Endodermal cell (in vitro differentiated cells): ENCODE measurements around the gene TMEM31. TPM values are rescaled to one million over a fixed set of nuclear protein-coding genes. Genes with fewer than 3 reads are reported as not detected.
A peak's percentile ranks its signal among the peaks of the same experiment; 100 is the strongest.

ENCODE experiments used
- DNase-seq: peaks from one replicate; pipeline ENCODE4 v3.0.0-alpha.2; 2017
- H3K27ac ChIP-seq: 2 replicates; pipeline ENCODE4 v1.5.1; 2013; ENCODE audit warnings: mild to moderate bottlenecking, low read depth, low read length, moderate library complexity
- H3K27me3 ChIP-seq: 2 replicates; pipeline ENCODE4 v1.6.1; 2013; ENCODE audit warnings: mild to moderate bottlenecking, low read length, moderate library complexity; ENCODE audit not compliant: insufficient read depth, control insufficient read depth, poor library complexity, severe bottlenecking
- H3K36me3 ChIP-seq: 2 replicates; pipeline ENCODE4 v1.7.0; 2013; ENCODE audit warnings: mild to moderate bottlenecking, low read length, moderate library complexity; ENCODE audit not compliant: control insufficient read depth, insufficient read depth
- H3K4me1 ChIP-seq: one replicate; pipeline ENCODE4 v1.7.0; 2013; ENCODE audit warnings: low read length; ENCODE audit not compliant: control insufficient read depth, insufficient read depth
- H3K4me3 ChIP-seq: 2 replicates; pipeline ENCODE4 v1.5.1; 2013; ENCODE audit warnings: mild to moderate bottlenecking, low read length, moderate library complexity
- H3K9ac ChIP-seq: 2 replicates; pipeline ENCODE4 v1.6.1; 2013; ENCODE audit warnings: mild to moderate bottlenecking, low read length, moderate library complexity; ENCODE audit not compliant: poor library complexity, severe bottlenecking; ENCODE audit errors: extremely low read depth
- H3K9me3 ChIP-seq: 2 replicates; pipeline ENCODE4 v1.6.1; 2013; ENCODE audit warnings: mild to moderate bottlenecking, low read length, moderate library complexity; ENCODE audit not compliant: control insufficient read depth
- H3K27ac Mint-ChIP-seq: 2 replicates; pipeline ENCODE4 v1.8.0; 2020; ENCODE audit warnings: mixed read lengths
- H3K27me3 Mint-ChIP-seq: 2 replicates; pipeline ENCODE4 v1.8.0; 2021; ENCODE audit warnings: mild to moderate bottlenecking, mixed read lengths; ENCODE audit not compliant: insufficient read depth
- H3K36me3 Mint-ChIP-seq: 2 replicates; pipeline ENCODE4 v1.8.0; 2020; ENCODE audit warnings: low read depth, mixed read lengths
- H3K4me1 Mint-ChIP-seq: 2 replicates; pipeline ENCODE4 v1.8.0; 2020; ENCODE audit warnings: mixed read lengths
- H3K4me3 Mint-ChIP-seq: 2 replicates; pipeline ENCODE4 v1.8.0; 2020; ENCODE audit warnings: mild to moderate bottlenecking, moderate library complexity, mixed read lengths
- H3K9me3 Mint-ChIP-seq: 2 replicates; pipeline ENCODE4 v1.8.0; 2020; ENCODE audit warnings: mild to moderate bottlenecking, mixed read lengths
- CTCF ChIP-seq: fragments of 200-600 bp; sonication (generic); conservative IDR thresholded peaks from 2 replicates; pipeline ENCODE4 v1.5.0; 2021; ENCODE audit warnings: antibody characterized with exemption, mild to moderate bottlenecking
- WGBS, 2 experiments: methylation state at CpG; one replicate each; pipeline versions ENCODE4 v1.1.5 to v1.1.7; 2013; ENCODE audit warnings: missing lambda C conversion rate in 2 of 2, mixed read lengths in 1 of 2; ENCODE audit not compliant: insufficient coverage in 1 of 2, insufficient read length in 1 of 2; 5-methylcytosine and 5-hydroxymethylcytosine counted together
- total RNA-seq, 2 donors: library from RNA; stranded (reverse); fragmentation: NEBNext Ultra II Directional in 1 of 2; extraction: Animal tissue kit (Norgen Biotek cat#: 25700) in 1 of 2; gene quantifications; 2 replicates in 1 of 2; 3 replicates in 1 of 2; pipeline ENCODE4 v1.2.1, GENCODE V29; 2021

TMEM31 gene
- total RNA-seq, 2 donors from 2014 or later: 1.00 TPM; not detected in 1

GRCh38 chrX:103729015-103729414, 18.3 kb downstream of the TMEM31 start:
- Histone ChIP-seq H3K4me3 (no peak overlapping the region), H3K27ac (no peak overlapping the region), H3K36me3 (no peaks in the 10 kb centered on the region), H3K27me3 (peaks cover 13% of the 10 kb centered on the region), H3K4me1 (peaks cover 9% of the 10 kb centered on the region), H3K9ac (no peak overlapping the region), H3K9me3 (no peaks in the 10 kb centered on the region)
- DNase-seq: peak; percentile 70
- Mint-ChIP-seq H3K27ac (peak overlapping the region; percentile 77), H3K36me3 (no peaks in the 10 kb centered on the region), H3K27me3 (peaks cover 34% of the 10 kb centered on the region), H3K9me3 (no peaks in the 10 kb centered on the region), H3K4me1 (peaks cover 76% of the 10 kb centered on the region), H3K4me3 (peak overlapping the region; percentile 28)
- no peak for TF ChIP-seq CTCF
- WGBS, 2 experiments: 65 to 80% methylated on average over 3 to 5 of the region's 5 CpGs

- peaks cover 23% of the 10 kb centered on the region for H3K27me3 Mint-ChIP-seq
- H3K4me3 ChIP-seq: no peak overlapping the region
- H3K4me3 Mint-ChIP-seq: no peak overlapping the region
- peak overlapping the region; percentile 92 for H3K27ac Mint-ChIP-seq
- H3K4me1 ChIP-seq: peaks cover 14% of the 10 kb centered on the region
- no peaks in the 10 kb centered on the region for H3K36me3 ChIP-seq
- no peaks in the 10 kb centered on the region for H3K9me3 Mint-ChIP-seq
- peaks cover 81% of the 10 kb centered on the region for H3K4me1 Mint-ChIP-seq
- no peak overlapping the region for H3K27ac ChIP-seq
- TF ChIP-seq CTCF: no peak
- peaks cover 11% of the 10 kb centered on the region for H3K27me3 ChIP-seq
- 76% methylated on average over 2 of the region's 3 CpGs; no CpG with 5 or more reads in 1 of the 2 experiments for WGBS, 2 experiments
- no peaks in the 10 kb centered on the region for H3K36me3 Mint-ChIP-seq
- peak; percentile 61 for DNase-seq
- no peaks in the 10 kb centered on the region for H3K9me3 ChIP-seq
- no peak overlapping the region for H3K9ac ChIP-seq
Measured at GRCh38 chrX:103730147-103730795, 19.6 kb downstream of the TMEM31 start.

GRCh38 chrX:103730796-103731493, 20.2 kb downstream of the TMEM31 start:
- H3K27me3 ChIP-seq: peaks cover 4% of the 10 kb centered on the region
- DNase-seq: peak; percentile 87
- Mint-ChIP-seq H3K4me1 (peaks cover 75% of the 10 kb centered on the region), H3K36me3 (no peaks in the 10 kb centered on the region), H3K27ac (peak overlapping the region; percentile 92), H3K9me3 (no peaks in the 10 kb centered on the region), H3K4me3 (no peak overlapping the region), H3K27me3 (peaks cover 22% of the 10 kb centered on the region)
- TF ChIP-seq CTCF: no peak
- H3K27ac ChIP-seq: no peak overlapping the region
- no peak overlapping the region for H3K4me3 ChIP-seq
- WGBS, 2 experiments: 49 to 100% methylated on average over 1 to 8 of the region's 8 CpGs
- H3K36me3 ChIP-seq: no peaks in the 10 kb centered on the region
- H3K9me3 ChIP-seq: no peaks in the 10 kb centered on the region
- H3K4me1 ChIP-seq: peaks cover 14% of the 10 kb centered on the region
- H3K9ac ChIP-seq: no peak overlapping the region
